GM12891 (cell line): ENCODE measurements around the gene GCGR.

ENCODE experiments used
- POLR2A ChIP-seq: IDR thresholded peaks from 2 replicates; pipeline ENCODE4 v1.6.1; 2011; ENCODE audit warnings: low read depth, low read length, control low read depth
- POLR2AphosphoS5 ChIP-seq: IDR thresholded peaks from 2 replicates; pipeline ENCODE4 v1.6.1; 2011; ENCODE audit warnings: low read depth, low read length, control low read depth
- POU2F2 ChIP-seq: IDR thresholded peaks from 2 replicates; pipeline ENCODE4 v1.6.1; 2011; ENCODE audit warnings: low read depth, mild to moderate bottlenecking, control low read depth, low read length, moderate library complexity
- SPI1 ChIP-seq: IDR thresholded peaks from 2 replicates; pipeline ENCODE4 v1.6.1; 2011; ENCODE audit warnings: low read depth, low read length, control low read depth
- TAF1 ChIP-seq: IDR thresholded peaks from 2 replicates; pipeline ENCODE4 v1.6.1; 2011; ENCODE audit warnings: low read depth, low read length, control low read depth

- TF ChIP-seq TAF1 (no peak), POLR2AphosphoS5 (no peak), POLR2A (no peak), SPI1 (no peak), POU2F2 (no peak)
Observed at GRCh38 chr17:81838753-81839255, 34.9 kb downstream of the GCGR start.
